Ishikawa (cell line): Measurements from ENCODE around the gene NDUFAF7.

Experiments used
- CEBPB ChIP-seq: IDR thresholded peaks from 2 replicates; pipeline ENCODE4 v1.6.1; 2012
- MAX ChIP-seq: IDR thresholded peaks from 2 replicates; pipeline ENCODE4 v1.6.1; 2012
- RAD21 ChIP-seq: IDR thresholded peaks from 2 replicates; pipeline ENCODE4 v1.6.1; 2012; ENCODE audit warnings: low read depth
- REST ChIP-seq: IDR thresholded peaks from 2 replicates; pipeline ENCODE4 v1.6.1; 2012; ENCODE audit warnings: low read depth, mild to moderate bottlenecking

GRCh38 chr2:37230581-37230980, 877 bp upstream of the NDUFAF7 start:
- TF ChIP-seq CEBPB (no peak), MAX (no peak), RAD21 (no peak), REST (no peak)
